GM19193 (cell line): ENCODE data around the gene SAC3D1.

Source experiments
- POLR2A ChIP-seq: IDR thresholded peaks from 4 replicates; pipeline ENCODE4 v1.6.1; 2011; ENCODE audit not compliant: insufficient read depth, insufficient read length; ENCODE audit errors: extremely low read depth

The SAC3D1 gene

GRCh38 chr11:65017937-65018336 is 23.1 kb upstream of the SAC3D1 start:
- TF ChIP-seq POLR2A: no peak

GRCh38 chr11:65019824-65020223 is 21.2 kb upstream of the SAC3D1 start:
- TF ChIP-seq POLR2A: no peak

GRCh38 chr11:65021003-65021402 is 20.0 kb upstream of the SAC3D1 start:
- TF ChIP-seq POLR2A: no peak

GRCh38 chr11:65021509-65021908 is 19.5 kb upstream of the SAC3D1 start:
- no peak for TF ChIP-seq POLR2A

- no peak for TF ChIP-seq POLR2A
Measured at GRCh38 chr11:65026810-65027209, 14.2 kb upstream of the SAC3D1 start.

GRCh38 chr11:65027213-65028067 is 13.6 kb upstream of the SAC3D1 start, which contains the start of gene SNX15:
SNX15 (plus strand) TSS chr11:65027439; CDS start chr11:65027538, 99 bp downstream.
- peak; percentile 73 for TF ChIP-seq POLR2A

- no peak for TF ChIP-seq POLR2A
Measured at GRCh38 chr11:65032216-65032615, 8.8 kb upstream of the SAC3D1 start.

GRCh38 chr11:65034423-65034822 is 6.6 kb upstream of the SAC3D1 start:
- TF ChIP-seq POLR2A: no peak

- no peak for TF ChIP-seq POLR2A
Measured at GRCh38 chr11:65035579-65035978, 5.4 kb upstream of the SAC3D1 start.

- no peak for TF ChIP-seq POLR2A
Measured at GRCh38 chr11:65036931-65037330, 4.1 kb upstream of the SAC3D1 start.

GRCh38 chr11:65040520-65040846 is 527 bp upstream of the SAC3D1 start:
- TF ChIP-seq POLR2A: no peak

GRCh38 chr11:65042891-65043290 is 1.9 kb downstream of the SAC3D1 start:
- no peak for TF ChIP-seq POLR2A

- no peak for TF ChIP-seq POLR2A
Measured at GRCh38 chr11:65043881-65044501, 3.0 kb downstream of the SAC3D1 start.

GRCh38 chr11:65045061-65045460 is 4.1 kb downstream of the SAC3D1 start:
- TF ChIP-seq POLR2A: no peak

GRCh38 chr11:65045728-65046127 is 4.7 kb downstream of the SAC3D1 start:
- TF ChIP-seq POLR2A: no peak

- peak; percentile 20 for TF ChIP-seq POLR2A
Measured at GRCh38 chr11:65047581-65048422, 6.8 kb downstream of the SAC3D1 start.

- no peak for TF ChIP-seq POLR2A
Measured at GRCh38 chr11:65051398-65051858, 10.4 kb downstream of the SAC3D1 start.
